ENCODE measurements around the gene ABHD15.

DNA sequence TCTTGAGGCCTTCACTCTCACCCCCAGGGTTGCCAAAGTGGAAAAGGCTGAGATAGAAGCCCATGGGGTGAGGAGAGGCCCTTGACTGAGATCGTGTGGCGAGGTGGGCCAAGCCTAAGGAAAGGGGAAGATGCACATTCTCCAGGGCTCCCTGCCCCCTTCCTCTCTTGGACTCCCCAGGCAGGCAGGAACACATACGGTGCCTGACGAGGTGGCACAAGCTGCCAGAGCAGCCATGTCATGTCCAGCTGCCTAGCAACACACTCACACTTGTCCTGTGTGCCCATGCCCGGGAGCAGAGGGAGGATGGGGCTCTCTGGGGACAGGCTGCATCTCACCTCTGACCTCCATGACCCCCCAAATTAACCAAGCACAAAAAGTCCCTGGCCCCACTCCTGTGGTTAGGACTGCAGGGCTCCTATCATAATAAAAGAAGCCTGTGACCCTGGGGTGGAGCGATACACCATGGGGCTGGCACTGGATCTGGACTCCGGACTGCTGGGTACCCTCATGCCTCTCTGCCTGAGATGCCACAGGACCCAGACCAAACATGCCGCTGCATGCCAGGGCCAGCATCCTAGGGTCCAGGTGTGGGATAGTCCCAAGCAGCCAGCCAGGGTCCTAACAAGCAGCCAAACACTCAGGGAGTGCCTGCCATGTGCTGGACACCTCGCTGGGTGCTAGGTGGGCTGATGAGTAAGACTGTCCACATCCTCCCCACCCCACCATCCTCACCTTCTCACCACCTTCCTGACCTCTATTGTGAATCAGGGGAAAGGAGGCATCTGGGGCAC is 20.0 kb upstream of the ABHD15 start:
- TF ChIP-seq PHTF2 (CRISPR knock-in tag; IDR thresholded peaks at IDR 0.05) (no peak), MED1 (CRISPR knock-in tag; IDR thresholded peaks at IDR 0.05; ENCODE audit: borderline replicate concordance) (no peak), CBFA2T2 (conservative IDR thresholded peaks at IDR 0.05) (no peak), PYGO2 (tag; IDR thresholded peaks at IDR 0.05) (no peak), JUN (IDR thresholded peaks at IDR 0.05; ENCODE audit: borderline replicate concordance, low read depth, low read length) (no peak), JUN (CRISPR knock-in tag; IDR thresholded peaks at IDR 0.05; ENCODE audit: borderline replicate concordance) (no peak)
